ENCODE results near the gene SIGLEC9.

The SIGLEC9 gene

DNA sequence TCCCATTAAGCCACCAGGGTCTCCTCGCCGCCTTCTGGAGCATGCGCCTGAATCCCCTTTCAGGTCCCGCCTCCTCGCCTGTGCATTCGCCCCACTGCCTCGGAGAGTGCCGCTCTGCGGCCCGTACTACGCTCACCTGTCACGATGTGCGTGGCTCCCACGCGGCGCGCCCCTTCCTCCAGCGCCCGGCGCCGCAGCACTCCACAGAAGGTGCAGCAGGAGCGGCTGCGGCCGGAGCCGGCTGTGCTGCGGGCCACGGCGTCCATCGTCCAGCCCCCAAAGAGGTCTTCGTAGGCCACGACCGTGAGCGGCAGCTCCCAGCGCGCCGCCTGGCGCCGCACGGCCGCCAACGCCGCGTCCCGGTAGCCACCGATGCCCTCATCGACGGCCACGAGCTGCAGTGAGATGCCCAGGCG, 20.8 kb upstream of the SIGLEC9 start:
- DNase-seq (ENCODE audit: low spot score): no peak
- H3K4me3 ChIP-seq: no peak overlapping the region
- H3K27ac ChIP-seq: no peak overlapping the region

DNA sequence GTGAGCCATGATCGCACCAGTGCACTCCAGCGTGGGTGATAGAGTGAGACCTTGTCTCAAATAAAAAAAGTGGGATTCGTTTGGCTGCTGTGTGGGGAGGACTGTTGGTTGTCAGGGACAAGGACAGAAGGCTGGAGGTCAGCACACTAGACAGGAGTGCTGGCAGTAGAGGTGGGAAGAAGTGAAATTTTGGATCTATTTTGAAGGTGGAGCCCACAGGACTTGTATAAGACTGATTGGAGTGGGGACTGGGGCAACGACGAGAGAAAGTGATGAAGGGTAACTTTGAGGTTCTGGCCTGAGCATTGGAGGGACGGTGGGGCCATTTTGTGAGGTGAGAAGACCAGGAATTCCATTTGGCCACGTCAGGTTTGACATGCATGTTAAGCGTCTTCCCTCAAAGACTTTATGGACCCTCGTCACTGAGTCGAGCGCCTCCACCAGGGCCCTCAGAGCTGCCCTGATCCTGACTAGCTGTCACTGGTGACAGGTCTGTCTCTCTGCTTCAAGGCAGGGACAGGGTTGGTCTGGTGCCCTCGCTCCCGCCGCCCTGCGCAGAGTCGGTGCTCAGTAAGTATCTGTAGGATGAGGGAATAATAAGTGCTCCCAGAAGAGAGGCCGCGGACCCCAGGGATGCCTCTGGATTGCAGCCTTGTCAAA, 17.2 kb upstream of the SIGLEC9 start:
- peak overlapping the region; percentile 83 for H3K4me3 ChIP-seq
- DNase-seq (ENCODE audit: low spot score): no peak
- peak overlapping the region; percentile 2 to 67 for H3K27ac ChIP-seq
- TF ChIP-seq, protein P1, sequence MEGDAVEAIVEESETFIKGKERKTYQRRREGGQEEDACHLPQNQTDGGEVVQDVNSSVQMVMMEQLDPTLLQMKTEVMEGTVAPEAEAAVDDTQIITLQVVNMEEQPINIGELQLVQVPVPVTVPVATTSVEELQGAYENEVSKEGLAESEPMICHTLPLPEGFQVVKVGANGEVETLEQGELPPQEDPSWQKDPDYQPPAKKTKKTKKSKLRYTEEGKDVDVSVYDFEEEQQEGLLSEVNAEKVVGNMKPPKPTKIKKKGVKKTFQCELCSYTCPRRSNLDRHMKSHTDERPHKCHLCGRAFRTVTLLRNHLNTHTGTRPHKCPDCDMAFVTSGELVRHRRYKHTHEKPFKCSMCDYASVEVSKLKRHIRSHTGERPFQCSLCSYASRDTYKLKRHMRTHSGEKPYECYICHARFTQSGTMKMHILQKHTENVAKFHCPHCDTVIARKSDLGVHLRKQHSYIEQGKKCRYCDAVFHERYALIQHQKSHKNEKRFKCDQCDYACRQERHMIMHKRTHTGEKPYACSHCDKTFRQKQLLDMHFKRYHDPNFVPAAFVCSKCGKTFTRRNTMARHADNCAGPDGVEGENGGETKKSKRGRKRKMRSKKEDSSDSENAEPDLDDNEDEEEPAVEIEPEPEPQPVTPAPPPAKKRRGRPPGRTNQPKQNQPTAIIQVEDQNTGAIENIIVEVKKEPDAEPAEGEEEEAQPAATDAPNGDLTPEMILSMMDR (IDR thresholded peaks at IDR 0.05): no peak

More for the DNA sequence above, 20.8 kb upstream of the SIGLEC9 start:
- TF ChIP-seq, protein P1 (IDR thresholded peaks at IDR 0.05): no peak

DNA sequence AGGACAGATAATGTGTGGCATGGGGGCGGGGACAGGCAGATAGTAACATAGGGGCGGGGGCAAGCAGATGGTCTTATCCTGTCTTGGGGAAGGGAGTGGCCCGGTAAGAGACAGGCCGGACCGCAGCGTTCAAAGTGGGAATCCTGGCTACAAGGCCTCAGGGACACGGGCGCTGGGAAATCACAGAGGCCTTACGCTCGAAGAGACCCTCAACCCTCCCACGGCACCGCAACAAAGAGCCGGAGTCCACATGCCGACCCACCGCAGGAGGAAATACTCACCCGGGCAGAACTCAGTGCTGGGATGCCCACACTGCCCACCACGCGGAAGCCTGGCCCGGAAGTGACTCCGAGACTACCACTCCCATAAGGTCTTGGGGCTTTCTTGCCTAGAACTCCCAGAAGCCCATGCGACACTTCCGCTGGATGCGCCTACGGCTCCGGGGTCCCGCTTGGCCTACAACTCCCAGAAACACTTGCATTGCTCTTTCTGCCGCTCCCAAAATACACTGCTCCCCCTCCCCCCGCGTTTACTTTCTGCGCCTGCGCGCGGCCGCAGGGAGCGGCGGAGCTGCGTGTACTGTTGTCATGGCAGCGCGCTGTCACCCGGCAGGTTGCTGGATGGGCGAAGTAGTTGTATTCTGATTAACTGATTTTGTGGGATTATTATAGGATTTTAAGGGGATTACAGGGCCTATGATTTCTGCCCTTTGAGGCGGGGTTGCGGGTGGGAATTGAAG, 16.5 kb upstream of the SIGLEC9 start, which contains the start of gene CTU1:
Gene CTU1 (minus strand): TSS at position 344 of the 739 bp plus-strand sequence. CDS start 3,840 bp downstream, outside the sequence.
- TF ChIP-seq, protein P1 (IDR thresholded peaks at IDR 0.05): no peak
- peak within 1 kb of the TSS; percentile 23 to 72 for H3K27ac ChIP-seq
- peak; percentile 99 for DNase-seq (ENCODE audit: low spot score)
- peak within 1 kb of the TSS; percentile 83 for H3K4me3 ChIP-seq

DNA sequence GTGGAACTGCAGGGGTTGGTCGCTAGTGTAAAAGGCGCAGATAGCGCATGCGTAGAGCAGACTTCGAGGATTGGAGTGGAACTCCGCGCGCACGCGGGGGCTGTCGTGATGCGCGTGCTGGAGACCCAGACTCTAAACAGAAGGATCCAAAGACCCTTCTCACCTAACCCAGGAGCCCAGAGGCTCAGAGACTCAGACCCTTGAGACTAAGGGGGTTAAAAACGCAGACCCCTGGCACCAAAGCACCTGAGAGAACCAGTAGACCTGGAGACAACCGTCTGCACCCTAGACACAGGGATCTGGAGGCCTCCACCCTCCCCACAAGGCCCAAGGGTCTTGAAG, 15.9 kb upstream of the SIGLEC9 start:
- TF ChIP-seq, protein P1 (IDR thresholded peaks at IDR 0.05): no peak
- Histone ChIP-seq H3K4me3 (peak overlapping the region; percentile 83), H3K27ac (peak overlapping the region; percentile 23 to 72)
- no peak for DNase-seq (ENCODE audit: low spot score)

DNA sequence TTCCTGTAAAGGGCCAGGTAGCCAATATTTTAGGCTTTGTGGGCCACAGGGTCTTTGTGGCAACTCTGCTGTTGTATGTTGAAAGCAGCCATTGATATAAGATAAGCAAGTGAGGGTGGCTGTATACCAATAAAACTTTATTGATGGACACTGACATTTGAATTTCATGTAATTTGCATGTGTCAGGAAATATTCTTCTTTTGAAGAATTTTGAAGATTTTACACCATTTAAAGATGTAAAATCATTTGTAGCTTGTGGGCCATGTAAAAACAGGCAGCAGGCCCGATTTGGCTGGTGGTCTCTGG, 14.1 kb upstream of the SIGLEC9 start:
- H3K27ac ChIP-seq: no peak overlapping the region
- TF ChIP-seq, protein P1 (IDR thresholded peaks at IDR 0.05): no peak
- H3K4me3 ChIP-seq: no peak overlapping the region
- DNase-seq (ENCODE audit: low spot score): no peak

DNA sequence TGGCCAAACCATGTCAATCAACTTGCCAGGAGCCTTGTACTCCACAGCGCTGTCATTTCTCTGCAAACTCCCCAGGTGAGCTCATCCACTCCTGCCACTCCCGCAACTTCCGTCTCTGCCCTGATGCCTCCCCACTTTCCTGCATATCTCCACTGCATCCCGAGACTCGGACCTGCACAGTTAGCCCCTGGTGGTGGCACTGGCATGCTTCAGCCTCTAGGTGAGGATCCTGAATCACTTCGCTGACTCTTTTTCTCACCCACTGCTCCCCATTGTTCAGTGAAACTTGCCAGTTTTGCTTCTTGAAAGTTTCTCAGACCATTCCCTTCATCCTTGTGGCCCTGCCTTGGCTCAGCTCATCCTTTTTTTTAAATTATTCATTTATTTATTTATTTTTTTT, 13.1 kb upstream of the SIGLEC9 start:
- DNase-seq (ENCODE audit: low spot score): no peak
- TF ChIP-seq, protein P1 (IDR thresholded peaks at IDR 0.05): no peak
- Histone ChIP-seq H3K4me3 (no peak overlapping the region), H3K27ac (no peak overlapping the region)

Data from coronary artery (tissue), 2 donors.